Fibroblast of the aortic adventitia (primary cell): ENCODE measurements around the gene RBBP7. TPM values are rescaled to one million over a fixed set of nuclear protein-coding genes. Genes with fewer than 3 reads are reported as not detected.

Experiments used
- DNase-seq: peaks from one replicate; pipeline ENCODE4 v3.0.0-alpha.2; 2010; ENCODE audit warnings: low read depth
- H3K4me3 ChIP-seq: 2 replicates; pipeline ENCODE4 v1.5.1; 2011; ENCODE audit warnings: low read depth, mild to moderate bottlenecking, control low read depth, low read length, moderate library complexity
- CTCF ChIP-seq: IDR thresholded peaks from 2 replicates; pipeline ENCODE4 v1.5.1; 2011; ENCODE audit warnings: mild to moderate bottlenecking, low read length, control low read depth, inconsistent platforms; ENCODE audit not compliant: insufficient read depth
- total RNA-seq: library from RNA; depleted of rRNA; stranded (reverse); fragments of >200 nt; gene quantifications from 2 replicates; pipeline ENCODE4 v1.2.3, GENCODE V29; 2012; ENCODE audit warnings: low replicate concordance

The RBBP7 gene
- total RNA-seq, 1 donor: 120 TPM

- no peak overlapping the region for H3K4me3 ChIP-seq
- no peak for TF ChIP-seq CTCF
- no peak for DNase-seq
Measured at GRCh38 chrX:16852617-16853179, 17.5 kb downstream of the RBBP7 start.

- no peak for TF ChIP-seq CTCF
- DNase-seq: no peak
Measured at GRCh38 chrX:16851827-16852226, 18.3 kb downstream of the RBBP7 start.

GRCh38 chrX:16851421-16851820 is 18.7 kb downstream of the RBBP7 start:
- no peak for DNase-seq
- TF ChIP-seq CTCF: no peak

More at GRCh38 chrX:16851827-16852226, 18.3 kb downstream of the RBBP7 start:
- H3K4me3 ChIP-seq: no peak overlapping the region

GRCh38 chrX:16848541-16848940 is 21.6 kb downstream of the RBBP7 start:
- no peak for TF ChIP-seq CTCF
- H3K4me3 ChIP-seq: no peak overlapping the region
- DNase-seq: peak; percentile 30

More at GRCh38 chrX:16851421-16851820, 18.7 kb downstream of the RBBP7 start:
- no peak overlapping the region for H3K4me3 ChIP-seq

- TF ChIP-seq CTCF: no peak
- H3K4me3 ChIP-seq: no peak overlapping the region
- DNase-seq: no peak
Measured at GRCh38 chrX:16845686-16846085, 24.5 kb downstream of the RBBP7 start.

GRCh38 chrX:16843208-16843909 is 26.8 kb downstream of the RBBP7 start:
- DNase-seq: no peak
- no peak for TF ChIP-seq CTCF
- H3K4me3 ChIP-seq: no peak overlapping the region

GRCh38 chrX:16842684-16843083 is 27.5 kb downstream of the RBBP7 start:
- TF ChIP-seq CTCF: no peak
- DNase-seq: no peak
- H3K4me3 ChIP-seq: no peak overlapping the region
